ENCODE measurements around the gene SSH2. TPM values are rescaled to one million over a fixed set of nuclear protein-coding genes. Genes with fewer than 3 reads are reported as not detected.

The SSH2 gene
- total RNA-seq, 1 donor = 13.0 TPM

DNA sequence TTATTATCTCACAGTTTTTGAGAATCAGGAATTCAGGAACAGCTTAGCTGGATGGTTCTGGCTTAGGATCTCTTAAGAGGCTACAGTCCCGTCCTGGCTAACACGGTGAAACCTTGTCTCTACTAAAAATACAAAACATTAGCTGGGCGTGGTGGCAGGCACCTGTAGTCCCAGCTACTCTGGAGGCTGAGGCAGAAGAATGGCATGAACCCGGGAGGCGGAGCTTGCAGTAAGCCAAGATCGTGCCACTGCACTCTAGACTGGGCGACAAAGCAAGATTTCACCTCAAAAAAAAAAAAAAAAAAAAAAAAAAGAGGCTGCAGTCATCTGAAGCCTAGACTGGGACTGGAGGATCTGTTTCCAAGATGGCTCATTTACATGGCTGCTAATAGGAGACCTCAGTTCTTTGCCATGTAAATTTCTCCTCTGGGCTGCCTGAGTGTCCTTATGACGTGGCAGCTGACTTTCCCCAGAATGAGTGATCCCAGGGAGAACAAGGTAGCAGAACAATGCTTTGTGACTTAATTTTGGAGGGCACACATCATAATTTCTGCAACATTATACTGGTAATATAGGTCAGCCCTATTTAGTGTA, 211.5 kb downstream of the SSH2 start:
- no peak overlapping the region for H2AFZ ChIP-seq (ENCODE audit: low read length)
- no peaks in the 10 kb centered on the region for H3K27me3 ChIP-seq (ENCODE audit: insufficient read depth, low read length)
- no peaks in the 10 kb centered on the region for H3K79me2 ChIP-seq (ENCODE audit: insufficient read depth, low read length)
- no peak for DNase-seq (ENCODE audit: insufficient read length, low spot score, missing footprints)
- TF ChIP-seq CTCF (IDR thresholded peaks at IDR 0.05; ENCODE audit: extremely low read depth, low read depth, low read length) = no peak
- H3K4me1 ChIP-seq (ENCODE audit: insufficient read depth, low read length) = peaks cover 2% of the 10 kb centered on the region
- H3K27ac ChIP-seq (ENCODE audit: low read depth, low read length) = no peak overlapping the region
- H3K9me3 ChIP-seq (ENCODE audit: low read depth, low read length) = no peaks in the 10 kb centered on the region
- peaks cover 3% of the 10 kb centered on the region for H4K20me1 ChIP-seq (ENCODE audit: insufficient read depth, low read length)
- H3K4me2 ChIP-seq (ENCODE audit: insufficient read depth, low read length) = no peak overlapping the region
- no peak overlapping the region for H3K4me3 ChIP-seq (ENCODE audit: insufficient read depth, low read length)
- H3K36me3 ChIP-seq (ENCODE audit: insufficient read depth, low read length) = no peaks in the 10 kb centered on the region

GRCh38 chr17:29717817-29718216, 212.2 kb downstream of the SSH2 start:
- Histone ChIP-seq H3K9me3 (ENCODE audit: low read depth, low read length) (no peaks in the 10 kb centered on the region), H3K27me3 (ENCODE audit: insufficient read depth, low read length) (no peaks in the 10 kb centered on the region), H2AFZ (ENCODE audit: low read length) (no peak overlapping the region), H4K20me1 (ENCODE audit: insufficient read depth, low read length) (peaks cover 3% of the 10 kb centered on the region), H3K4me3 (ENCODE audit: insufficient read depth, low read length) (no peak overlapping the region), H3K4me1 (ENCODE audit: insufficient read depth, low read length) (peaks cover 2% of the 10 kb centered on the region), H3K4me2 (ENCODE audit: insufficient read depth, low read length) (no peak overlapping the region), H3K79me2 (ENCODE audit: insufficient read depth, low read length) (no peaks in the 10 kb centered on the region), H3K27ac (ENCODE audit: low read depth, low read length) (no peak overlapping the region), H3K36me3 (ENCODE audit: insufficient read depth, low read length) (no peaks in the 10 kb centered on the region)
- no peak for DNase-seq (ENCODE audit: insufficient read length, low spot score, missing footprints)
- TF ChIP-seq CTCF (IDR thresholded peaks at IDR 0.05; ENCODE audit: extremely low read depth, low read depth, low read length) = no peak

DNA sequence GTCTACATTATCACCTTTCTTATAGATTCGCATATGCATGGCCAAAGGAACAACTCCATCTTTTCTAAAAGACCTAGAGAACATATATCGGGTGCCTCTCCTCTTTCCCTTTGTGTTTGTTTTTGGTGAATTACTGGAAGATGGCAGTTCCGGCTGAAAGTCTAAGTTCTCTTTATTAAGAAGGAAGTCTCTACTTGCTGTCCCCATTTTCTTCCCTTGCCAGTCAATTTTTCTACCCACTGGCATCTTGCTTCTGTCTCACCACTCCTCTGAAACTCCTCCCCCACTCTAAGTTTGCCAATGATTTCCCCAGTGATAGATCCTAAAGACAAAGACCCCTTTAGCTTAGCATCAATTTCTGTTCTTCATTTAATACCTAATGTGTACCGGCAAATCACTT, 213.5 kb downstream of the SSH2 start:
- Histone ChIP-seq H3K4me3 (ENCODE audit: insufficient read depth, low read length) (no peak overlapping the region), H2AFZ (ENCODE audit: low read length) (no peak overlapping the region), H3K9me3 (ENCODE audit: low read depth, low read length) (no peaks in the 10 kb centered on the region), H4K20me1 (ENCODE audit: insufficient read depth, low read length) (peaks cover 3% of the 10 kb centered on the region), H3K4me2 (ENCODE audit: insufficient read depth, low read length) (no peak overlapping the region), H3K27me3 (ENCODE audit: insufficient read depth, low read length) (no peaks in the 10 kb centered on the region), H3K79me2 (ENCODE audit: insufficient read depth, low read length) (no peaks in the 10 kb centered on the region), H3K27ac (ENCODE audit: low read depth, low read length) (no peak overlapping the region), H3K4me1 (ENCODE audit: insufficient read depth, low read length) (no peaks in the 10 kb centered on the region), H3K36me3 (ENCODE audit: insufficient read depth, low read length) (no peaks in the 10 kb centered on the region)
- DNase-seq (ENCODE audit: insufficient read length, low spot score, missing footprints) = no peak
- no peak for TF ChIP-seq CTCF (IDR thresholded peaks at IDR 0.05; ENCODE audit: extremely low read depth, low read depth, low read length)

GRCh38 chr17:29715680-29716079, 214.3 kb downstream of the SSH2 start:
- Histone ChIP-seq H3K9me3 (ENCODE audit: low read depth, low read length) (no peaks in the 10 kb centered on the region), H3K36me3 (ENCODE audit: insufficient read depth, low read length) (no peaks in the 10 kb centered on the region), H3K4me2 (ENCODE audit: insufficient read depth, low read length) (no peak overlapping the region), H3K4me3 (ENCODE audit: insufficient read depth, low read length) (no peak overlapping the region), H2AFZ (ENCODE audit: low read length) (no peak overlapping the region), H4K20me1 (ENCODE audit: insufficient read depth, low read length) (peaks cover 3% of the 10 kb centered on the region), H3K4me1 (ENCODE audit: insufficient read depth, low read length) (peaks cover 6% of the 10 kb centered on the region), H3K27ac (ENCODE audit: low read depth, low read length) (no peak overlapping the region), H3K79me2 (ENCODE audit: insufficient read depth, low read length) (no peaks in the 10 kb centered on the region), H3K27me3 (ENCODE audit: insufficient read depth, low read length) (no peaks in the 10 kb centered on the region)
- DNase-seq (ENCODE audit: insufficient read length, low spot score, missing footprints) = no peak
- TF ChIP-seq CTCF (IDR thresholded peaks at IDR 0.05; ENCODE audit: extremely low read depth, low read depth, low read length) = no peak

All from osteoblast (primary cell).